Caco-2 (cell line): ENCODE data around the gene SPTB. TPM values are rescaled to one million over a fixed set of nuclear protein-coding genes. Genes with fewer than 3 reads are reported as not detected.

Experiments used
- BruUV-seq: library from RNA; stranded (reverse); fragments of 400-500 nt; replicated peaks from 2 replicates; lab custom pipeline; 2021; lab: Mats Ljungman, UMichigan
- CTCF ChIA-PET: fragments of 300-600 bp; sonication (Branson Sonifier 250); formaldehyde crosslinking; loops from one replicate; lab custom pipeline; 2022; ENCODE audit warnings: antibody characterized with exemption; lab: Charles Lee
- POLR2A ChIA-PET: fragments of 300-600 bp; sonication (Branson Sonifier 250); formaldehyde crosslinking; loops from one replicate; lab custom pipeline; 2022; ENCODE audit warnings: antibody characterized with exemption; lab: Charles Lee
- DNase-seq, 2 experiments: peaks; one replicate each; pipeline versions ENCODE4 v3.0.0 to v3.0.0-alpha.2; 2020 to 2022
- H3K27me3 ChIP-seq: replicated peaks from 2 replicates; pipeline ENCODE4 v1.6.0; 2011; ENCODE audit warnings: low read length; ENCODE audit not compliant: control insufficient read depth, insufficient read depth
- H3K36me3 ChIP-seq: 2 replicates; pipeline ENCODE4 v1.5.1; 2011; ENCODE audit warnings: low read length; ENCODE audit not compliant: control insufficient read depth, insufficient read depth
- H3K4me1 ChIP-seq: fragments of 250-450 bp; sonication (Bioruptor Pico); 2 replicates; pipeline ENCODE4 v1.5.1; 2020; ENCODE audit warnings: mild to moderate bottlenecking
- H3K4me3 ChIP-seq: 2 replicates; pipeline ENCODE4 v1.5.1; 2011; ENCODE audit warnings: low read depth, mild to moderate bottlenecking, control low read depth, low read length
- H3K9me3 ChIP-seq: fragments of 250-450 bp; sonication (Bioruptor Pico); 2 replicates; pipeline ENCODE4 v1.5.1; 2020; ENCODE audit warnings: mild to moderate bottlenecking, moderate library complexity
- H3K27ac Mint-ChIP-seq: one replicate; pipeline ENCODE4 v1.8.0; 2022; ENCODE audit warnings: mixed read lengths; ENCODE audit not compliant: unreplicated experiment
- H3K27me3 Mint-ChIP-seq: one replicate; pipeline ENCODE4 v1.8.0; 2022; ENCODE audit warnings: mixed read lengths; ENCODE audit not compliant: insufficient read depth, unreplicated experiment
- H3K36me3 Mint-ChIP-seq: one replicate; pipeline ENCODE4 v1.8.0; 2022; ENCODE audit warnings: mild to moderate bottlenecking, mixed read lengths; ENCODE audit not compliant: insufficient read depth, unreplicated experiment
- H3K4me1 Mint-ChIP-seq: one replicate; pipeline ENCODE4 v1.8.0; 2022; ENCODE audit warnings: low read depth, mixed read lengths; ENCODE audit not compliant: unreplicated experiment
- H3K4me3 Mint-ChIP-seq: one replicate; pipeline ENCODE4 v1.8.0; 2022; ENCODE audit warnings: mild to moderate bottlenecking, moderate library complexity, mixed read lengths; ENCODE audit not compliant: unreplicated experiment
- H3K9me3 Mint-ChIP-seq: one replicate; pipeline ENCODE4 v1.8.0; 2022; ENCODE audit warnings: mixed read lengths; ENCODE audit not compliant: unreplicated experiment
- CTCF ChIP-seq, 2 experiments: fragments of 200-600 bp in 1 of 2; IDR thresholded peaks; 1 replicate in 1 of 2; 2 replicates in 1 of 2; pipeline versions ENCODE4 v1.5.1 to v1.8.0; 2011 to 2022; ENCODE audit warnings: antibody characterized with exemption in 1 of 2, control low read depth in 1 of 2, inconsistent platforms in 1 of 2, low read depth in 1 of 2, low read length in 1 of 2, mild to moderate bottlenecking in 1 of 2, moderate library complexity in 1 of 2; ENCODE audit not compliant: insufficient read depth in 1 of 2, severe bottlenecking in 1 of 2, unreplicated experiment in 1 of 2
- intact Hi-C: fragments of 100-400 bp; cut with micrococcal nuclease; formaldehyde crosslinking; loops from one replicate; pipeline ENCODE4 v1.10.0; 2022; ENCODE audit not compliant: unreplicated experiment
- total RNA-seq: library from RNA; stranded (reverse); gene quantifications from 2 replicates; pipeline ENCODE4 v1.2.3, GENCODE V29; 2022

SPTB gene
- total RNA-seq, 1 experiment from 2014 or later = 1.7 TPM

- Histone ChIP-seq H3K9me3 (no peaks in the 10 kb centered on the region), H3K4me3 (no peak overlapping the region), H3K27me3 (no peaks in the 10 kb centered on the region), H3K36me3 (no peaks in the 10 kb centered on the region), H3K4me1 (0 out of 2 replicates have a peak, but pooled peaks cover 5% of the 10 kb centered on the region)
- Mint-ChIP-seq H3K9me3 (no peaks in the 10 kb centered on the region), H3K4me3 (no peak overlapping the region), H3K36me3 (no peaks in the 10 kb centered on the region), H3K27ac (no peak overlapping the region), H3K4me1 (peaks cover 7% of the 10 kb centered on the region), H3K27me3 (peaks cover 13% of the 10 kb centered on the region)
- ChIA-PET CTCF (no interaction called here), POLR2A (no interaction called here)
- DNase-seq = no peak
- no peak for TF ChIP-seq CTCF (IDR thresholded peaks at IDR 0.05; ENCODE audit: insufficient read depth in 1 of 2, low read depth in 1 of 2, low read length in 1 of 2, severe bottlenecking in 1 of 2, unreplicated experiment in 1 of 2)
- intact Hi-C loops = loop anchor here (5.0 kb wide), 1 partner anchor 39 kb away; no protein-coding TSS in a partner anchor
- no TSS peak for BruUV-seq
These were observed 36.2 kb downstream of the SPTB start for GRCh38 chr14:64843548-64843947.

- Histone ChIP-seq H3K4me3 (no peak overlapping the region), H3K9me3 (no peaks in the 10 kb centered on the region), H3K4me1 (0 out of 2 replicates have a peak, but pooled peaks cover 5% of the 10 kb centered on the region), H3K36me3 (no peaks in the 10 kb centered on the region), H3K27me3 (no peaks in the 10 kb centered on the region)
- ChIA-PET CTCF (interaction anchor here (1.0 to 1.4 kb wide), 3 partner anchors 19 to 83 kb away, joined by 3 to 9 read pairs (median 4); no protein-coding TSS in a partner anchor), POLR2A (no interaction called here)
- Mint-ChIP-seq H3K4me3 (no peak overlapping the region), H3K9me3 (no peaks in the 10 kb centered on the region), H3K27me3 (peaks cover 6% of the 10 kb centered on the region), H3K4me1 (peaks cover 7% of the 10 kb centered on the region), H3K27ac (no peak overlapping the region), H3K36me3 (no peaks in the 10 kb centered on the region)
- no peak for DNase-seq
- intact Hi-C loops = loop anchor here (5.0 kb wide), 1 partner anchor 40 kb away; no protein-coding TSS in a partner anchor
- BruUV-seq = no TSS peak
- no peak for TF ChIP-seq CTCF (IDR thresholded peaks at IDR 0.05; ENCODE audit: insufficient read depth in 1 of 2, low read depth in 1 of 2, low read length in 1 of 2, severe bottlenecking in 1 of 2, unreplicated experiment in 1 of 2)
These were observed 37.6 kb downstream of the SPTB start for GRCh38 chr14:64841772-64842750.

- no peak overlapping the region for H3K27ac Mint-ChIP-seq
These were observed 38.5 kb downstream of the SPTB start for GRCh38 chr14:64841121-64841651.

More at GRCh38 chr14:64841121-64841651, 38.5 kb downstream of the SPTB start:
- DNase-seq = peak; percentile 73 to 77
- Histone ChIP-seq H3K36me3 (no peaks in the 10 kb centered on the region), H3K9me3 (no peaks in the 10 kb centered on the region), H3K4me1 (0 out of 2 replicates have a peak, but pooled peaks cover 5% of the 10 kb centered on the region), H3K4me3 (no peak overlapping the region), H3K27me3 (no peaks in the 10 kb centered on the region)
- H3K4me1 Mint-ChIP-seq = peaks cover 7% of the 10 kb centered on the region
- ChIA-PET POLR2A (no interaction called here), CTCF (interaction anchor here (1.0 to 1.4 kb wide), 4 partner anchors 14 to 82 kb away, joined by 3 to 9 read pairs (median 4); no protein-coding TSS in a partner anchor)
- BruUV-seq = no TSS peak
- H3K36me3 Mint-ChIP-seq = no peaks in the 10 kb centered on the region
- peak; percentile 67 to 70 for TF ChIP-seq CTCF (IDR thresholded peaks at IDR 0.05; ENCODE audit: insufficient read depth in 1 of 2, low read depth in 1 of 2, low read length in 1 of 2, severe bottlenecking in 1 of 2, unreplicated experiment in 1 of 2)
- no peaks in the 10 kb centered on the region for H3K9me3 Mint-ChIP-seq
- H3K4me3 Mint-ChIP-seq = no peak overlapping the region
- intact Hi-C loops = loop anchor here (5.0 kb wide), 1 partner anchor 41 kb away; no protein-coding TSS in a partner anchor
- H3K27me3 Mint-ChIP-seq = peaks cover 6% of the 10 kb centered on the region
